Calu3 (cell line): ENCODE data around the gene NGEF. TPM values are rescaled to one million over a fixed set of nuclear protein-coding genes. Genes with fewer than 3 reads are reported as not detected.

ENCODE experiments used
- BruUV-seq: library from RNA; stranded (reverse); fragments of 400-500 nt; replicated peaks from 2 replicates; lab custom pipeline; 2021; lab: Mats Ljungman, UMichigan
- CTCF ChIA-PET: fragments of 300-600 bp; sonication (Branson Sonifier 250); formaldehyde crosslinking; loops from one replicate; lab custom pipeline; 2022; ENCODE audit warnings: antibody characterized with exemption; lab: Charles Lee
- DNase-seq: peaks from one replicate; pipeline ENCODE4 v3.0.0; 2022
- H3K27ac Mint-ChIP-seq: one replicate; pipeline ENCODE4 v1.8.0; 2022; ENCODE audit warnings: mixed read lengths; ENCODE audit not compliant: unreplicated experiment
- H3K27me3 Mint-ChIP-seq: one replicate; pipeline ENCODE4 v1.8.0; 2022; ENCODE audit warnings: mixed read lengths; ENCODE audit not compliant: unreplicated experiment
- H3K36me3 Mint-ChIP-seq: one replicate; pipeline ENCODE4 v1.8.0; 2022; ENCODE audit warnings: mild to moderate bottlenecking, moderate library complexity, mixed read lengths; ENCODE audit not compliant: insufficient read depth, unreplicated experiment
- H3K4me1 Mint-ChIP-seq: one replicate; pipeline ENCODE4 v1.8.0; 2022; ENCODE audit warnings: mild to moderate bottlenecking, low read depth, mixed read lengths; ENCODE audit not compliant: unreplicated experiment
- H3K4me3 Mint-ChIP-seq: one replicate; pipeline ENCODE4 v1.8.0; 2022; ENCODE audit warnings: mild to moderate bottlenecking, low read depth, moderate library complexity, mixed read lengths; ENCODE audit not compliant: unreplicated experiment
- H3K9me3 Mint-ChIP-seq: one replicate; pipeline ENCODE4 v1.8.0; 2022; ENCODE audit warnings: low read depth, mixed read lengths; ENCODE audit not compliant: unreplicated experiment
- CTCF ChIP-seq: fragments of 200-600 bp; IDR thresholded peaks from one replicate; pipeline ENCODE4 v1.8.0; 2022; ENCODE audit warnings: antibody characterized with exemption; ENCODE audit not compliant: unreplicated experiment
- intact Hi-C: fragments of 100-400 bp; cut with micrococcal nuclease; formaldehyde crosslinking; loops from one replicate; pipeline ENCODE4 v1.10.0; 2022; ENCODE audit not compliant: unreplicated experiment
- total RNA-seq: library from RNA; stranded (reverse); gene quantifications from 2 replicates; pipeline ENCODE4 v1.2.3, GENCODE V29; 2022

Gene NGEF
- total RNA-seq, 1 experiment from 2014 or later = 1.7 TPM

- intact Hi-C loops = no loop called here
- Mint-ChIP-seq H3K4me1 (no peaks in the 10 kb centered on the region), H3K36me3 (no peaks in the 10 kb centered on the region), H3K4me3 (no peak overlapping the region), H3K27ac (no peak overlapping the region), H3K9me3 (no peaks in the 10 kb centered on the region), H3K27me3 (no peaks in the 10 kb centered on the region)
- TF ChIP-seq CTCF = no peak
- no TSS peak for BruUV-seq
- no peak for DNase-seq
- CTCF ChIA-PET = no interaction called here
Measured at GRCh38 chr2:232896720-232897597, 116.1 kb downstream of the NGEF start.

GRCh38 chr2:232896111-232896510 is 116.9 kb downstream of the NGEF start:
- no peak overlapping the region for H3K4me3 Mint-ChIP-seq
- H3K4me1 Mint-ChIP-seq = peaks cover 2% of the 10 kb centered on the region
- H3K9me3 Mint-ChIP-seq = no peaks in the 10 kb centered on the region
- intact Hi-C loops = no loop called here
- no peaks in the 10 kb centered on the region for H3K27me3 Mint-ChIP-seq
- CTCF ChIA-PET = interaction anchor here (0.7 kb wide), 1 partner anchor 43 kb away, joined by 3 read pairs; no protein-coding TSS in a partner anchor
- H3K27ac Mint-ChIP-seq = no peak overlapping the region
- TF ChIP-seq CTCF = no peak
- no TSS peak for BruUV-seq
- DNase-seq = no peak
- peaks cover under 1% of the 10 kb centered on the region for H3K36me3 Mint-ChIP-seq

- H3K4me1 Mint-ChIP-seq = peaks cover 10% of the 10 kb centered on the region
- H3K27me3 Mint-ChIP-seq = no peaks in the 10 kb centered on the region
- TF ChIP-seq CTCF = no peak
- no peak overlapping the region for H3K27ac Mint-ChIP-seq
- BruUV-seq = no TSS peak
- H3K9me3 Mint-ChIP-seq = no peaks in the 10 kb centered on the region
- H3K4me3 Mint-ChIP-seq = no peak overlapping the region
- CTCF ChIA-PET = no interaction called here
- DNase-seq = no peak
- intact Hi-C loops = no loop called here
- peaks cover 7% of the 10 kb centered on the region for H3K36me3 Mint-ChIP-seq
Measured at GRCh38 chr2:232894746-232895145, 118.3 kb downstream of the NGEF start.

- no peak overlapping the region for H3K27ac Mint-ChIP-seq
- H3K4me1 Mint-ChIP-seq = peaks cover 10% of the 10 kb centered on the region
- no peaks in the 10 kb centered on the region for H3K9me3 Mint-ChIP-seq
- no peak overlapping the region for H3K4me3 Mint-ChIP-seq
- CTCF ChIA-PET = no interaction called here
- no peak for TF ChIP-seq CTCF
- no peaks in the 10 kb centered on the region for H3K27me3 Mint-ChIP-seq
- DNase-seq = no peak
- intact Hi-C loops = no loop called here
- no TSS peak for BruUV-seq
- H3K36me3 Mint-ChIP-seq = peaks cover 7% of the 10 kb centered on the region
Measured at GRCh38 chr2:232894251-232894650, 118.8 kb downstream of the NGEF start.
